WTC11 (cell line): ENCODE results near the gene CYP2C9. TPM values are rescaled to one million over a fixed set of nuclear protein-coding genes. Genes with fewer than 3 reads are reported as not detected.
"Not testable (repeated sequence)": the region's sequence is repeated elsewhere in the genome, so short reads cannot be mapped to it uniquely, and the experiment has no call there.

Source experiments
- ATAC-seq: fragments of 200-7000 bp; cut with Tn5 transposase; 2 replicates; pipeline ENCODE4 v1.10.0; 2021; ENCODE audit warnings: mild to moderate bottlenecking, moderate library complexity
- CTCF ChIA-PET: fragments of 300-600 bp; sonication (Branson Sonifier 250); formaldehyde crosslinking; loops from one replicate; lab custom pipeline; 2021; ENCODE audit warnings: antibody characterized with exemption; lab: Charles Lee
- POLR2A ChIA-PET: fragments of 350-600 bp; sonication (Branson Sonifier 250); formaldehyde crosslinking; loops from one replicate; lab custom pipeline; 2021; ENCODE audit warnings: antibody characterized with exemption; lab: Charles Lee
- DNase-seq: peaks from one replicate; pipeline ENCODE4 v3.0.0; 2021; ENCODE audit warnings: low spot score
- H3K27ac Mint-ChIP-seq: 2 replicates; pipeline ENCODE4 v1.8.0; 2021; ENCODE audit warnings: mixed read lengths
- H3K27me3 Mint-ChIP-seq: 2 replicates; pipeline ENCODE4 v1.8.0; 2021; ENCODE audit warnings: low read depth, mild to moderate bottlenecking, moderate library complexity, mixed read lengths
- H3K36me3 Mint-ChIP-seq: 2 replicates; pipeline ENCODE4 v1.8.0; 2021; ENCODE audit warnings: mixed read lengths
- H3K4me1 Mint-ChIP-seq: 2 replicates; pipeline ENCODE4 v1.8.0; 2022; ENCODE audit warnings: mixed read lengths
- H3K4me3 Mint-ChIP-seq: 2 replicates; pipeline ENCODE4 v1.8.0; 2021; ENCODE audit warnings: mild to moderate bottlenecking, moderate library complexity, mixed read lengths
- H3K9me3 Mint-ChIP-seq: 2 replicates; pipeline ENCODE4 v1.8.0; 2021; ENCODE audit warnings: mixed read lengths
- ATF1 ChIP-seq: sonication (generic); formaldehyde crosslinking; IDR thresholded peaks from 2 replicates; pipeline ENCODE4 v1.8.1; 2023; ENCODE audit warnings: mild to moderate bottlenecking, moderate library complexity, missing genetic modification reagents
- ATF2 ChIP-seq: sonication (generic); formaldehyde crosslinking; IDR thresholded peaks from 2 replicates; pipeline ENCODE4 v1.8.1; 2022; ENCODE audit warnings: low read depth, missing genetic modification reagents, borderline replicate concordance
- CDX4 ChIP-seq: fragments of 250-450 bp; sonication (Bioruptor Pico); IDR thresholded peaks from 2 replicates; pipeline ENCODE4 v1.9.0; 2021; ENCODE audit warnings: moderate library complexity, mild to moderate bottlenecking, inconsistent platforms, borderline replicate concordance
- CREM ChIP-seq: sonication (generic); formaldehyde crosslinking; IDR thresholded peaks from 2 replicates; pipeline ENCODE4 v1.8.1; 2022; ENCODE audit warnings: mild to moderate bottlenecking, missing genetic modification reagents, moderate library complexity
- GABPB1 ChIP-seq: sonication (generic); formaldehyde crosslinking; IDR thresholded peaks from 2 replicates; pipeline ENCODE4 v1.8.1; 2023; ENCODE audit warnings: mild to moderate bottlenecking, missing genetic modification reagents
- GRHL2 ChIP-seq: fragments of 250-450 bp; sonication (Bioruptor Pico); IDR thresholded peaks from 2 replicates; pipeline ENCODE4 v1.8.0; 2022; ENCODE audit warnings: mild to moderate bottlenecking, moderate library complexity; ENCODE audit not compliant: insufficient replicate concordance, severe bottlenecking
- MYBL2 ChIP-seq: sonication (generic); formaldehyde crosslinking; IDR thresholded peaks from 2 replicates; pipeline ENCODE4 v1.8.1; 2023; ENCODE audit warnings: mild to moderate bottlenecking, moderate library complexity, missing genetic modification reagents
- RELA ChIP-seq: sonication (generic); formaldehyde crosslinking; IDR thresholded peaks from 2 replicates; pipeline ENCODE4 v1.8.1; 2022; ENCODE audit warnings: missing genetic modification reagents, mild to moderate bottlenecking, borderline replicate concordance
- ZNF532 ChIP-seq: fragments of 250-450 bp; sonication (Bioruptor Pico); IDR thresholded peaks from 2 replicates; pipeline ENCODE4 v1.9.0; 2021; ENCODE audit warnings: mild to moderate bottlenecking, borderline replicate concordance
- ZNF671 ChIP-seq: fragments of 250-450 bp; sonication (Bioruptor Pico); IDR thresholded peaks from 2 replicates; pipeline ENCODE4 v1.8.0; 2021; ENCODE audit warnings: mild to moderate bottlenecking
- total RNA-seq: library from RNA; stranded (reverse); gene quantifications from 3 replicates; pipeline ENCODE4 v1.2.3, GENCODE V29; 2021
- TF ChIP-seq, protein P1 (sequence below): sonication (generic); formaldehyde crosslinking; IDR thresholded peaks from 2 replicates; pipeline ENCODE4 v1.8.1; 2022; ENCODE audit warnings: mild to moderate bottlenecking, moderate library complexity, missing genetic modification reagents
- TF ChIP-seq, protein P2 (sequence below): sonication (generic); formaldehyde crosslinking; IDR thresholded peaks from 2 replicates; pipeline ENCODE4 v1.8.1; 2023; ENCODE audit warnings: mild to moderate bottlenecking, moderate library complexity, missing genetic modification reagents
- TF ChIP-seq, protein P3 (sequence below): fragments of 200-600 bp; IDR thresholded peaks from 2 replicates; pipeline ENCODE4 v1.8.0; 2022; ENCODE audit warnings: antibody characterized with exemption
- TF ChIP-seq, protein P4 (sequence below): sonication (generic); formaldehyde crosslinking; IDR thresholded peaks from 2 replicates; pipeline ENCODE4 v1.8.1; 2023; ENCODE audit warnings: mild to moderate bottlenecking, missing genetic modification reagents, borderline replicate concordance

CYP2C9 gene
- total RNA-seq, 1 experiment from 2014 or later, result 0.50 TPM

DNA sequence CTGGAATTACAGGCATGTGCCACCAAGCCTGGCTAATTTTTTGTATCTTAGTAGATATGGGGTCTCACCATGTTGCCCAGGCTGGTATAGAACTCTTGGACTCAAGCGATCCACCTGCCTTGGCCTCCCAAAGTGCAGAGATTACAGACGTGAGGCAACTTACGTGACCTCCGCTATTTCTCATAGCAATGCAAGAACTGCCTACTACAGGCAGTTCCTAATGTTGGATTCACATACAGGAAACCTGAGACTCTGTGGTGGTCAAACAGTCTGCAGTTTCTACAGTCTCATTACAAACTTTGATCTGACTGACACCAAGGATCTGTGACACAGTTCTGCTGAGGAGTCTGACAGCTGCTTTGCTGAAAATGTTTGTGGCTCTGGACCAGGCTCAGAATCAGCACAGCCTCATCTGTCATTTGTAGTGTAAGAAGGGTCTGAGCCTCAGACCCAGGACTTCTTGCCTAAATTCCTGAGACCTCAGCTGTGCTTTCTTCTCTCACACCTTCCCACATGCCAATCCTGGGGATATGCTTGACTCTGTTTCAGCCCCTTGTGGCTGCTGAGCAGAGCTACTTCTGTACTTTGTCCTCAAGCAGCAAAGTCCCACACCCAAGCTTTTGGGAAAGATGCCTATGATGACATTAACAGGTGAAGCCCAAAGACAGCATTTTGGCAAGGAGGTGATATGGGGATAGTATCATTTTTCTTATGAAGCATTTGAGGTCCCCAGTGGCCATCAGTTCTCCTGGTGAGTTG is 48.0 kb upstream of the CYP2C9 start:
- H3K4me3 Mint-ChIP-seq, result no peak overlapping the region
- no peak overlapping the region for H3K27ac Mint-ChIP-seq
- H3K4me1 Mint-ChIP-seq, result no peaks in the 10 kb centered on the region
- TF ChIP-seq ATF1 (CRISPR knock-in tag) (no peak), GRHL2 (CRISPR knock-in tag) (no peak), MYBL2 (CRISPR knock-in tag) (no peak), CREM (no peak)
- TF ChIP-seq, protein P1, sequence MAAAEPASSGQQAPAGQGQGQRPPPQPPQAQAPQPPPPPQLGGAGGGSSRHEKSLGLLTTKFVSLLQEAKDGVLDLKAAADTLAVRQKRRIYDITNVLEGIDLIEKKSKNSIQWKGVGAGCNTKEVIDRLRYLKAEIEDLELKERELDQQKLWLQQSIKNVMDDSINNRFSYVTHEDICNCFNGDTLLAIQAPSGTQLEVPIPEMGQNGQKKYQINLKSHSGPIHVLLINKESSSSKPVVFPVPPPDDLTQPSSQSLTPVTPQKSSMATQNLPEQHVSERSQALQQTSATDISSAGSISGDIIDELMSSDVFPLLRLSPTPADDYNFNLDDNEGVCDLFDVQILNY (CRISPR knock-in tag), result no peak
- TF ChIP-seq, protein P2, sequence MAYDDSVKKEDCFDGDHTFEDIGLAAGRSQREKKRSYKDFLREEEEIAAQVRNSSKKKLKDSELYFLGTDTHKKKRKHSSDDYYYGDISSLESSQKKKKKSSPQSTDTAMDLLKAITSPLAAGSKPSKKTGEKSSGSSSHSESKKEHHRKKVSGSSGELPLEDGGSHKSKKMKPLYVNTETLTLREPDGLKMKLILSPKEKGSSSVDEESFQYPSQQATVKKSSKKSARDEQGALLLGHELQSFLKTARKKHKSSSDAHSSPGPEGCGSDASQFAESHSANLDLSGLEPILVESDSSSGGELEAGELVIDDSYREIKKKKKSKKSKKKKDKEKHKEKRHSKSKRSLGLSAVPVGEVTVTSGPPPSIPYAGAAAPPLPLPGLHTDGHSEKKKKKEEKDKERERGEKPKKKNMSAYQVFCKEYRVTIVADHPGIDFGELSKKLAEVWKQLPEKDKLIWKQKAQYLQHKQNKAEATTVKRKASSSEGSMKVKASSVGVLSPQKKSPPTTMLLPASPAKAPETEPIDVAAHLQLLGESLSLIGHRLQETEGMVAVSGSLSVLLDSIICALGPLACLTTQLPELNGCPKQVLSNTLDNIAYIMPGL (CRISPR knock-in tag), result no peak
- TF ChIP-seq, protein P3, sequence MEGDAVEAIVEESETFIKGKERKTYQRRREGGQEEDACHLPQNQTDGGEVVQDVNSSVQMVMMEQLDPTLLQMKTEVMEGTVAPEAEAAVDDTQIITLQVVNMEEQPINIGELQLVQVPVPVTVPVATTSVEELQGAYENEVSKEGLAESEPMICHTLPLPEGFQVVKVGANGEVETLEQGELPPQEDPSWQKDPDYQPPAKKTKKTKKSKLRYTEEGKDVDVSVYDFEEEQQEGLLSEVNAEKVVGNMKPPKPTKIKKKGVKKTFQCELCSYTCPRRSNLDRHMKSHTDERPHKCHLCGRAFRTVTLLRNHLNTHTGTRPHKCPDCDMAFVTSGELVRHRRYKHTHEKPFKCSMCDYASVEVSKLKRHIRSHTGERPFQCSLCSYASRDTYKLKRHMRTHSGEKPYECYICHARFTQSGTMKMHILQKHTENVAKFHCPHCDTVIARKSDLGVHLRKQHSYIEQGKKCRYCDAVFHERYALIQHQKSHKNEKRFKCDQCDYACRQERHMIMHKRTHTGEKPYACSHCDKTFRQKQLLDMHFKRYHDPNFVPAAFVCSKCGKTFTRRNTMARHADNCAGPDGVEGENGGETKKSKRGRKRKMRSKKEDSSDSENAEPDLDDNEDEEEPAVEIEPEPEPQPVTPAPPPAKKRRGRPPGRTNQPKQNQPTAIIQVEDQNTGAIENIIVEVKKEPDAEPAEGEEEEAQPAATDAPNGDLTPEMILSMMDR, result no peak
- TF ChIP-seq, protein P4, sequence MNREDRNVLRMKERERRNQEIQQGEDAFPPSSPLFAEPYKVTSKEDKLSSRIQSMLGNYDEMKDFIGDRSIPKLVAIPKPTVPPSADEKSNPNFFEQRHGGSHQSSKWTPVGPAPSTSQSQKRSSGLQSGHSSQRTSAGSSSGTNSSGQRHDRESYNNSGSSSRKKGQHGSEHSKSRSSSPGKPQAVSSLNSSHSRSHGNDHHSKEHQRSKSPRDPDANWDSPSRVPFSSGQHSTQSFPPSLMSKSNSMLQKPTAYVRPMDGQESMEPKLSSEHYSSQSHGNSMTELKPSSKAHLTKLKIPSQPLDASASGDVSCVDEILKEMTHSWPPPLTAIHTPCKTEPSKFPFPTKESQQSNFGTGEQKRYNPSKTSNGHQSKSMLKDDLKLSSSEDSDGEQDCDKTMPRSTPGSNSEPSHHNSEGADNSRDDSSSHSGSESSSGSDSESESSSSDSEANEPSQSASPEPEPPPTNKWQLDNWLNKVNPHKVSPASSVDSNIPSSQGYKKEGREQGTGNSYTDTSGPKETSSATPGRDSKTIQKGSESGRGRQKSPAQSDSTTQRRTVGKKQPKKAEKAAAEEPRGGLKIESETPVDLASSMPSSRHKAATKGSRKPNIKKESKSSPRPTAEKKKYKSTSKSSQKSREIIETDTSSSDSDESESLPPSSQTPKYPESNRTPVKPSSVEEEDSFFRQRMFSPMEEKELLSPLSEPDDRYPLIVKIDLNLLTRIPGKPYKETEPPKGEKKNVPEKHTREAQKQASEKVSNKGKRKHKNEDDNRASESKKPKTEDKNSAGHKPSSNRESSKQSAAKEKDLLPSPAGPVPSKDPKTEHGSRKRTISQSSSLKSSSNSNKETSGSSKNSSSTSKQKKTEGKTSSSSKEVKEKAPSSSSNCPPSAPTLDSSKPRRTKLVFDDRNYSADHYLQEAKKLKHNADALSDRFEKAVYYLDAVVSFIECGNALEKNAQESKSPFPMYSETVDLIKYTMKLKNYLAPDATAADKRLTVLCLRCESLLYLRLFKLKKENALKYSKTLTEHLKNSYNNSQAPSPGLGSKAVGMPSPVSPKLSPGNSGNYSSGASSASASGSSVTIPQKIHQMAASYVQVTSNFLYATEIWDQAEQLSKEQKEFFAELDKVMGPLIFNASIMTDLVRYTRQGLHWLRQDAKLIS (CRISPR knock-in tag), result no peak
- POLR2A ChIA-PET, result no interaction called here
- H3K9me3 Mint-ChIP-seq, result peaks cover 35% of the 10 kb centered on the region
- ATAC-seq, result peak; percentile 52
- CTCF ChIA-PET, result interaction anchor here (0.7 to 1.5 kb wide), 3 partner anchors 11 to 98 kb away, joined by 3 to 5 read pairs (median 3); no protein-coding TSS in a partner anchor
- peaks cover 2% of the 10 kb centered on the region for H3K36me3 Mint-ChIP-seq
- peaks cover 13% of the 10 kb centered on the region; the same call in 1 of the 2 replicates for H3K27me3 Mint-ChIP-seq
- no peak for DNase-seq

- POLR2A ChIA-PET, ATAC-seq, H3K27ac Mint-ChIP-seq, H3K4me1 Mint-ChIP-seq, DNase-seq, CTCF ChIA-PET, H3K4me3 Mint-ChIP-seq: not testable (repeated sequence)
- Mint-ChIP-seq H3K27me3 (peaks cover 23% of the 10 kb centered on the region), H3K36me3 (peaks cover 24% of the 10 kb centered on the region), H3K9me3 (peaks cover 65% of the 10 kb centered on the region)
Measured at GRCh38 chr10:94898414-94898813, 40.0 kb upstream of the CYP2C9 start.

GRCh38 chr10:94902080-94902479 is 36.4 kb upstream of the CYP2C9 start:
- ChIA-PET POLR2A (no interaction called here), CTCF (no interaction called here)
- peaks cover 7% of the 10 kb centered on the region for H3K27me3 Mint-ChIP-seq
- no peaks in the 10 kb centered on the region for H3K4me1 Mint-ChIP-seq
- H3K9me3 Mint-ChIP-seq, result peaks cover 41% of the 10 kb centered on the region
- ATAC-seq (no peak), DNase-seq (no peak)
- no peak overlapping the region for H3K27ac Mint-ChIP-seq
- no peak for TF ChIP-seq RELA (CRISPR knock-in tag)
- TF ChIP-seq ZNF532, result no peak
- no peak for TF ChIP-seq CDX4 (CRISPR knock-in tag)
- TF ChIP-seq ZNF671, result no peak
- TF ChIP-seq GABPB1 (CRISPR knock-in tag), result no peak
- TF ChIP-seq MYBL2 (CRISPR knock-in tag), result no peak
- no peak for TF ChIP-seq ATF2 (CRISPR knock-in tag)
- peaks cover 22% of the 10 kb centered on the region for H3K36me3 Mint-ChIP-seq
- H3K4me3 Mint-ChIP-seq, result no peak overlapping the region
